ENCODE data around the gene MSLN. TPM values are rescaled to one million over a fixed set of nuclear protein-coding genes. Genes with fewer than 3 reads are reported as not detected.
A peak's percentile ranks its signal among the peaks of the same experiment; 100 is the strongest.
"Not testable (repeated sequence)": the region's sequence is repeated elsewhere in the genome, so short reads cannot be mapped to it uniquely, and the experiment has no call there.

The MSLN gene
- polyA plus RNA-seq, 5 donors: 9.5 to 33.2 (median 18.5) TPM

DNA sequence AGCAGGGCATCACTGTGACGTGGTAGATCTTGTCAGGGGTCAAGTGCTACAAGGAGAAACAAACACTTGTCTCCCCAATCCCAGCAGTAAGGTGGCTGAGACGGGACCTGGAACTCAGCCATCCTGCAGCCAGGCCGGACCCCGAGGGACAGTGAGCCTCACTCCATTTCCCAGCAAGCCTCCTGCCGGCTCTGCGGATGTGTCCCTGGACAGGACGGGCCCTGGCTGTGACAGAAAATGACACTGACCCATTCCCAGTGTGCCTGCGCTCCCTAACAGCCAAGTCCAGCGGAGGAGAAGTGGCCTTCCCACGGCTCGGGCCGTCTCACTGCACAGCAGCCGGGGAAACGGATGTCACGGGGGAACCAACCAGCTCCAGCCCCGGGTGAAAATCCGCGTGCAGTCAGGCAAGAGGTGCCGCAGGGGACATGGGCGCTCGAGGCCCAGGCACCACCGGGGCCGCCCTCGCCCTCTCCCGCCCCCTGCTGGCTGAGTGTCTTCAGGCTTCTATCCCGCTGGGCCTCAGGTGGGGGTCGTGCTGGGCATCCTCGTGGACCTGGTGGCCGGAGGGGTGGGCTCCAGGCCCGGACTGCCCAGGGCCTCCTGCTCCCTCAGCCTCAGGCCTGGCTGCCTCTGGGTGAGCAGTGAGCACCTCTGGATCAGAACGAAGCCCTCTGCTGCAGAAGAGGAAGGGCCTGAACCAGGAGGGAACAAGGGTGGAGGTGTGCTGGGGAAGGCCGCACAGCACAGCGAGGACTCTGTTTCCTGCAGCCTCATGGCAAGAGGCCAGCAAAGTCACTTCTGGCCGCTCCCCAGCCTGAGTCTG is 26.9 kb upstream of the MSLN start:
- no peak for DNase-seq

DNA sequence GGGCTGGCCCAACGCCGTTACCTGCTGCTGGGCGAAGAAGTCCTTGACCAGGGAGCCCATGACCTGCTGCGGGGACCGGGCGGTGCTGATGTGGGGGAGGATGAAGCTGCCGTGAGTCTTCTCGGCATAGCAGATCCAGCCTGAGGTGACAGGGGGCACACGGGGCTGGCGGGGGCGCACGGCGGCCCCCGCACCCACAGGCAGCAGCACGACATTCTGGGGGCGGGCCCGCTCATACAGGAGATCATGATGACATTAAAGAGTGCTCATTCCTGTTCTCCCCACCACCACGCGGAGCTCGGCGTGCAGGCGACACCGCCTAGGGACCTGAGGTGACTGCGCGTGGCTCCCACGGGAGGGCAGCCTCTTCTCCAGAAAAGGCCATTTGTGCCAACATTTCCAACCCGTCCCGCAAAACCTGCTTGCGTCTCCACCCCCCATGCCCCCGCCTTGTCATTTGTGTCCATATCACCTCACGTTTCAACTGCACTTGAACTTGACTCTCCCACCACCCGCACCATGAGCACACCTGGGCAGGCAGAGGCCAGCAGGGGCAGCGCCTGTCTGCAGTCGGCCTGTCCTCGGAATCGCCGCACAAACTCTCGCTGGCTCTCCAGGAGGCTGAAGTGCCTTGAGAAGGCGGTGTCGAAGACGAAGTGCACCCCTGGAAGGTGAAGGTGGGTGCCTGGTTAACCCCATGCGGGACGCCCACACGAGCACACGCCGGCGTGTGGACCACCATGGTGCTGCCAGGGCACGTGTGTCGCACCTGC is 26.1 kb upstream of the MSLN start:
- no peak for DNase-seq

DNA sequence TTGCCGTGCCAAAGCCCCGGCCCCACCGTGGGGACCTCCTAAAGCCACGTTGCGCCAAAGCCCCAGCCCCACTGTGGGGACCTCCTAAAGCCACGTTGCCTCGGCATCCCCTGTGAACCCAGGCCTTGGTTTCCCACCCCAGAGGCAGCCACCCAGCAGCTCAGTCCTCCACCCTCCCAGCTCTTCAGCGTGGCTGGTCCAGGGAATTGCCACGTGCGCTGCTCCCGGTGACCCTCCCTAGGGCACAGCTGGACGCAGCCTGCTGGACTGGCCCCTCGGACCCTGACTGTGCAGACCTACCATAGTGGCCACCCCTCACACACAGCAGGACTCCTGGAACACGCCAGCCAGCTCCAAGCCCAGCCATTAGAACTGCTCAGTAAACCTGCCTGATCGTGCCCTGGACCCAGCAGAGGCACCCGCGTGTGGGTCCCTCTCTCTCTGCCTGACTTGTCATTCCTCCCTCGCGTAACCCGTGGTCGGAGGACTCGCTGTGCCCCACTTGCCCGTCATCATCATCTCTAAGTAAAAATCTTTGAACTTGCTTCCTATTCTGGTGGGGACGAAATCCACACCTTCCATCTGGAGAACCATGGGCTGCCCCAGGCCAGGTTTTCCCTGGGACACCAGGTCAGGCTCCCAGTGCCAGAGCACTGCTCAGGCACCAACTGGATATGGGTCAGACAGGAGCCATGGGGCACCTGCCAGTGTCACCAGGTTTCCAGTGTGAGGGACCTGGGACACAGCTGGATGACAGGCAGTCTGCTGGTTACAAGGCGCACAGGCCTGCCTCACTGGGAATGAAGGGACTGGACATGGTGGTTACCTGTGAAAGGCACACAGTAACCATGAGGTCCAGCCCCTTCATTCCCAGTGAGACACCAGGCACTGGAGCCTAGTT is 25.3 kb upstream of the MSLN start:
- DNase-seq: no peak

GRCh38 chr16:735982-736453 is 24.5 kb upstream of the MSLN start:
- no peak for DNase-seq

- DNase-seq: no peak
Observed at GRCh38 chr16:736936-737481, 23.5 kb upstream of the MSLN start.

DNA sequence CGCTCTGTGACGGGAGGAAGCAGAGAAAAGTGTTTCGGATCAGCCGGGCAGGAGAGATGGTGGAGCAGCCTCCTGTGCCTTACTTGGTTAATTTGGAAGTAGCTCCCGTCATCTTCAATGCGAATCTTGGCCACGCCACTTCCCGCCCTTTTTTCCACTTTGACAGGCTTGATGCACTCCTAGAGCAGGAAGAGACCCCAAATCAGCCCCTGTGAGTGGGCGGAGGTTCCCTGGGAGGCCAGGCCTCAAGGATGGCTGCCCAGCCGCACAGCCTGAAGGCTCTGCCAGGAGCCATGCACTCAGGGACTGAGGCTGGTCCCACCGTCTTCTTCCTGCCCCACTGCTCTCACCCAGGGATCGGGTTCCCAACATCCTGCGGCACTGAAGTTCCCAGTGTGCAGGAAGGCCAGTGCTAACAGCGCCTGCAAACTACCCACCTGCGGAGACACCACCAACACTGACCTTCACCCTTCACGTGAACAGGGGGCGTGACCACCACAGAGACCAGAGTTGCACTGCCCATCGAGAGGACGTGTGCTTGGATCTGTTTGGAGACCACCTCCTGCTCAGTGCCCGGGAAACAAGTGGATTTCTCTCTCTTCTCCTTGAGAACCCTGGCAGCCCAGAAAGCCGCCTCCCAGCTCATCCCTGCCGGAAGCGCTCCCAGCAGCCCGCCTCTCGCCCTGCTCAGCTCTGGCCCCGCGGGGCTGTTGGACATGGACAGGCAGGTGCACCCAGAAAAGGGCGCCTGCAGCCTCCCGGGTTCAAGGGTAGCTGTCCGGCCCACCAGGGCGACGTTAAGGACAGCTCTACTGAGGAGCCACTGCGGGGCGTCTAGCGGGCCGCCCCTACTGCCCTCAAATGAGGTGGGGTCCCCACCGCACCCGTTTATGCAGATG is 20.7 kb upstream of the MSLN start:
- DNase-seq: no peak

GRCh38 chr16:740459-740763 is 20.1 kb upstream of the MSLN start:
- no peak for DNase-seq

- peak; percentile 89 for DNase-seq
Observed at GRCh38 chr16:740764-741505, 19.6 kb upstream of the MSLN start, which contains the start of gene CIAO3. CIAO3 (minus strand) TSS chr16:740997; CDS start chr16:740985, 12 bp downstream.

DNA sequence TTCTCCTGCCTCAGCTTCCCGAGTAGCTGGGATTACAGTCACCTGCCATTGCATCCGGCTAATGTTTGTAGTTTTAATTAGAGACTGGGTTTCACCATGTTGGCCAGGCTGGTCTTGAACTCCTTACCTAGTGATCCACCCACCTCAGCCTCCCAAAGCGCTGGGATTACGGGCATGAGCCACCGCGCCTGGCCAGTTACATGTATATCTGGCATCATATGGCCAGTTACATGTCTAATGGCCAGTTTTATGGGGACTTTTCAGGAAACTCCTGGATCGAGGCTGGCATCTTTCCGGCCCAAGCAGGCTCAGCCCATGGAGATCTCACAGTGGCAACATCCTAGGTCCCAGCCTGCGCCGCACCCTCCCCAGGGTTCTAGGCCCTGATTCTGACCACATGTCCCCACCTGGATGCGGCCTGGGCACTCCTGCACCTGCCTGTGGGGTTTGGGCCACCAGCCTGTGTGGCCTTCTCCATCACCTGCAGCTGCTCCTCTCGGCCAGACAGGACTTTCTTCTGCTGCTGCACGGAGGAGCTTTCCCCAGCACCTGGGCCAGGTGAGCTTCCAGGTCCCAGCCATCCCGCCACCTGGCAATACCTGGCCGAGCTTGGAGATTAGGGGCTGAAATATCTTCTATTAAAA is 18.4 kb upstream of the MSLN start:
- no peak for DNase-seq

DNA sequence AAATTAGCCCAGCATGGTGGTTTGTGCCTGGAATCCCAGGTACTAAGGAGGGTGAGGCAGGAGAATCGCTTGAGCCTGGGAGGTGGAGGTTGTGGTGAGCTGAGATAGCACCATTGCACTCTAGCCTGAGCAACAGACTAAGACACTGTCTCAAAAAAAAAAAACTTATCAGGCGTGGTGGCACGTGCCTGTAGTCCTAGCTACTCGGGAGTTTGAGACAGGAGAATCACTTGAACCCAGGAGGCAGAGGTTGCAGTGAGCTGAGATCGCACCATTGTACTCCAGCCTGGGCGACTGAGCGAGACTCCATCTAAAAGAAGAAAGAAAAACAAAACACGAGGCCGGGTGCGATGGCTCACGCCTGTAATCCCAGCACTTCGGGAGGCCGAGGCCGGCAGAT is 17.6 kb upstream of the MSLN start:
- DNase-seq: not testable (repeated sequence)

GRCh38 chr16:743794-744500 is 16.6 kb upstream of the MSLN start:
- no peak for DNase-seq

DNA sequence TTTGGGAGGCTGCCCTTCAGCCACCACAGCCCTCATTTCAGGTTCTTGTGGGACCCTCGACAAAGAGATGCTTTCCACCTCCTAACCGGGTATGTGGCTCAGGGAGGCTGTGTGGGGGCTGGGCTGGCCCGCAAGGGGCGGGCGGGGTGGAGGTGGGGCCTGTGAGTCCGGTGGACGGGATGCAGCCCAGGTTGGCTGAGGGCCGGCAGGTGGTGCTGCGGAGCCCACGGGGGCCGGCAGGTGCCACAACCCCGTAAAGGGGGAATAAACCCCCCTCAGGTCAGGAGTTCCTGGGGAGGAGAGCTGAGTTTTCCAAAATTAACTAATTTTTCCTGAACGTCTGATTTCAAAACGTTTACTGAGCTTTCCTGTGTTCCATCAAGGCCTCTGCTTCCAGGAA is 14.8 kb upstream of the MSLN start:
- no peak for DNase-seq

- DNase-seq: no peak
Observed at GRCh38 chr16:746637-747036, 13.9 kb upstream of the MSLN start.

GRCh38 chr16:747978-748746 is 12.4 kb upstream of the MSLN start:
- no peak for DNase-seq

DNA sequence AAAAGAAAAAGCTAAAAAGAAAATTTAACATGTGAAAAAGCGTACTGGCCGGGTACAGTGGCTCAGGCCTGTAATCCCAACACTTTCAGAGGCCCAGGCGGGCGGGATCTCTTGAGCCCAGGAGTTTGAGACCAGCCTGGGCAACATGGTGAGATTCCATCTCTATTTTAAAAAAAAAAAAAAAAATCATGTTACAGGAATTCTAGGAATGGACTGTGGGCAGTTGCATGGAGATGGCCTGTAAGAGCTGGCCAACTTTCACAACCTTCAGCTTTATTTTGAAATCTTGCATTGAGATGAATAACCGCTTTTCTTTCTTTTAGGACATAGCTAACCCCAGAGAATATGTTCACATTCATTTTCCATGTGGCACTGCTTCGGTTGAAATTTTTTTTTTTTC is 11.5 kb upstream of the MSLN start:
- no peak for DNase-seq

DNA sequence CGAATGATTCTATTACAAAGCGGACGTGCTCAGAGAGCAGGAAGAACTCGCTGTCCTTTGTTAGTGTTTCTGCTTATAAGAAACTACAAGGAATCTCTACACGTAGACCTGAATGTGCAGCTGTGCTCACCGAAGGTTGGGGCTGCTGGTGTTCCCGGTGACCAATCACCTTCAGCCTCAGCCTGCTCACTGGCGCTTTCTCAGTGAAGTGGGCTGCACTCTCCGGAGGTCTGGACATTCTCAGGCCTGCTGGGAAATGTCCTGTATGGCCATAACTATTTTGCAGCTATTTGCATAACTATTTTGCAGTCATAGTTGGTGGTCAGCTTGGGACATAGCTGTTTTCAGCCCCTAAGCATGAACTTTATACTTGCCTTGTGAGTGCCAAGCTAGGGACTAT is 10.0 kb upstream of the MSLN start:
- DNase-seq: no peak

DNA sequence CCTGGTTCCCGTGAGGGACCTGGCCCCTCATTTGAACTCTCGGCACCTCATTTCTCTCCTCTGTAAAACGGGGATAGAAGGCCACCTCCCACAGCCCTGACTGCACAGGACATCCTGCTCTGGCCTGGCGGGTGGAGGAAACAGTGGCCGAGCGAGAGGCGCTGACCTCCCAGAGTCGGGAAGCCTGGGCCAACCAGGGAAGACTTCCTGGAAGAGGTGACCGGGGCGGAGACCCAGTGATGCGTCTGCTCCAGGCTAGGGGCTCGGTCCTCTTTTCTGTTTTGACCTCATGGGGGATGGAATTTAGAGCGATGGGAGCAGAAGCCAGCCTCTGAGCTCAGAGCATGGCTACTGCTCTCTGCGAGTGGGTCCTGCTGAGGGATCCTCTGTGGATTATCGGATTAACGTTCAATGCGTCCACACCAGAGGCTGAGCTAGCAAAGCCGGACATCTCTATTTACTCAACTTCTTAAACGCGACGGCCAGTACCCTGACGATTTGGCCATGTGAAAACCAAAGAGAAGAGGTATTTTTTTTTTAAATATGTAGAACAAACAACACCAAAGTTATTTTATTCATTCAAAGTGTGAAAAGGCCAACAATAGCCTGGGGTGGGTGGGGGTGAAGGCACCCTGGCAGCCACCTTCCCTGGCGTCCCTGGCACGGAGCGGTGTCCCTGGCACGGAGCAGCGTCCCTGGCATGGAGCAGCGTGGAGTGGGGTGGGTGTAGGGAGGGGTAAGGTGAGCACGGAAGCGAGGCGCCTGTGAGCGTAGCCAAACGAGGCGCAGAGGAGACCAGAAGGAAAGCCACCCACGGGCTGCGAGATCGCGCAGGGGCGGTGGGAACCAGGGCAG is 9.2 kb upstream of the MSLN start:
- DNase-seq: no peak
